ENCODE data around the gene DYRK4.

GRCh38 chr12:4615667-4616066 is 53.7 kb downstream of the DYRK4 start:
- TF ChIP-seq EZH2phosphoT487 (IDR thresholded peaks at IDR 0.05; ENCODE audit: borderline replicate concordance, low read length) (no peak), EZH2 (IDR thresholded peaks at IDR 0.05; ENCODE audit: low read length, unreplicated experiment) (no peak)
- TF ChIP-seq, protein P1, sequence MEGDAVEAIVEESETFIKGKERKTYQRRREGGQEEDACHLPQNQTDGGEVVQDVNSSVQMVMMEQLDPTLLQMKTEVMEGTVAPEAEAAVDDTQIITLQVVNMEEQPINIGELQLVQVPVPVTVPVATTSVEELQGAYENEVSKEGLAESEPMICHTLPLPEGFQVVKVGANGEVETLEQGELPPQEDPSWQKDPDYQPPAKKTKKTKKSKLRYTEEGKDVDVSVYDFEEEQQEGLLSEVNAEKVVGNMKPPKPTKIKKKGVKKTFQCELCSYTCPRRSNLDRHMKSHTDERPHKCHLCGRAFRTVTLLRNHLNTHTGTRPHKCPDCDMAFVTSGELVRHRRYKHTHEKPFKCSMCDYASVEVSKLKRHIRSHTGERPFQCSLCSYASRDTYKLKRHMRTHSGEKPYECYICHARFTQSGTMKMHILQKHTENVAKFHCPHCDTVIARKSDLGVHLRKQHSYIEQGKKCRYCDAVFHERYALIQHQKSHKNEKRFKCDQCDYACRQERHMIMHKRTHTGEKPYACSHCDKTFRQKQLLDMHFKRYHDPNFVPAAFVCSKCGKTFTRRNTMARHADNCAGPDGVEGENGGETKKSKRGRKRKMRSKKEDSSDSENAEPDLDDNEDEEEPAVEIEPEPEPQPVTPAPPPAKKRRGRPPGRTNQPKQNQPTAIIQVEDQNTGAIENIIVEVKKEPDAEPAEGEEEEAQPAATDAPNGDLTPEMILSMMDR (conservative IDR thresholded peaks at IDR 0.05; ENCODE audit: low read depth, low read length), result no peak
